PC-9 (cell line): ENCODE results near the gene CAPN7. TPM values are rescaled to one million over a fixed set of nuclear protein-coding genes. Genes with fewer than 3 reads are reported as not detected.

Experiments used
- BruUV-seq: library from RNA; stranded (reverse); fragments of 400-500 nt; replicated peaks from 2 replicates; lab custom pipeline; 2021; lab: Mats Ljungman, UMichigan
- CTCF ChIA-PET: fragments of 300-600 bp; sonication (Branson Sonifier 250); formaldehyde crosslinking; loops from one replicate; lab custom pipeline; 2022; ENCODE audit warnings: antibody characterized with exemption; lab: Charles Lee
- POLR2A ChIA-PET: fragments of 300-600 bp; sonication (Branson Sonifier 250); formaldehyde crosslinking; loops from one replicate; lab custom pipeline; 2022; ENCODE audit warnings: antibody characterized with exemption; ENCODE audit not compliant: unreplicated experiment; lab: Charles Lee
- DNase-seq, 2 experiments: peaks; one replicate each; pipeline versions ENCODE4 v3.0.0 to v3.0.0-alpha.2; 2015 to 2022; ENCODE audit warnings: mixed read lengths in 1 of 2
- H2AFZ ChIP-seq: fragments of 200-600 bp; sonication (generic); 2 replicates; pipeline ENCODE4 v1.8.1; 2017; ENCODE audit warnings: antibody characterized with exemption
- H3F3A ChIP-seq: fragments of 200-600 bp; sonication (generic); 2 replicates; pipeline ENCODE4 v1.8.1; 2017; ENCODE audit warnings: antibody characterized with exemption, mild to moderate bottlenecking, low read depth; ENCODE audit not compliant: insufficient read depth
- H3K27ac ChIP-seq: fragments of 200-600 bp; sonication (generic); 2 replicates; pipeline ENCODE4 v1.6.1; 2016; ENCODE audit warnings: mixed run types
- H3K27me3 ChIP-seq: fragments of 200-600 bp; sonication (generic); 2 replicates; pipeline ENCODE4 v1.6.1; 2016; ENCODE audit warnings: low read depth, mixed run types; ENCODE audit not compliant: insufficient read depth
- H3K36me3 ChIP-seq: fragments of 200-600 bp; sonication (generic); 2 replicates; pipeline ENCODE4 v1.6.1; 2016; ENCODE audit warnings: low read depth, mixed run types
- H3K4me1 ChIP-seq: fragments of 200-600 bp; sonication (generic); replicated peaks from 2 replicates; pipeline ENCODE4 v1.6.1; 2016; ENCODE audit warnings: mixed run types; ENCODE audit not compliant: insufficient read depth
- H3K4me2 ChIP-seq: fragments of 200-600 bp; sonication (generic); 2 replicates; pipeline ENCODE4 v1.6.1; 2017; ENCODE audit warnings: mixed run types
- H3K4me3 ChIP-seq: fragments of 200-600 bp; sonication (generic); 2 replicates; pipeline ENCODE4 v1.6.1; 2016; ENCODE audit warnings: mixed run types
- H3K79me2 ChIP-seq: fragments of 200-600 bp; sonication (generic); 2 replicates; pipeline ENCODE4 v1.6.1; 2017; ENCODE audit warnings: low read depth, mixed run types
- H3K9me2 ChIP-seq: fragments of 200-600 bp; sonication (generic); 2 replicates; pipeline ENCODE4 v1.8.1; 2017; ENCODE audit warnings: mild to moderate bottlenecking; ENCODE audit not compliant: insufficient read depth
- H3K9me3 ChIP-seq: fragments of 200-600 bp; sonication (generic); 2 replicates; pipeline ENCODE4 v1.8.1; 2016; ENCODE audit warnings: low read depth; ENCODE audit not compliant: insufficient read depth
- H4K20me1 ChIP-seq: fragments of 200-600 bp; sonication (generic); 2 replicates; pipeline ENCODE4 v1.8.1; 2017; ENCODE audit not compliant: insufficient read depth
- EZH2 ChIP-seq: fragments of 200-600 bp; sonication (generic); IDR thresholded peaks from 2 replicates; pipeline ENCODE4 v1.8.0; 2017; ENCODE audit warnings: antibody characterized with exemption, low read depth
- intact Hi-C: fragments of 100-400 bp; cut with micrococcal nuclease; formaldehyde crosslinking; loops from one replicate; pipeline ENCODE4 v1.10.0; 2022; ENCODE audit not compliant: unreplicated experiment
- total RNA-seq: library from RNA; stranded (reverse); gene quantifications from 2 replicates; pipeline ENCODE4 v1.2.3, GENCODE V29; 2021
- TF ChIP-seq, protein P1 (sequence below): fragments of 200-600 bp; sonication (generic); conservative IDR thresholded peaks from 2 replicates; pipeline ENCODE4 v1.6.1; 2017; ENCODE audit warnings: mixed run types, antibody characterized with exemption, mild to moderate bottlenecking, moderate library complexity

Gene CAPN7
- total RNA-seq, 1 experiment from 2014 or later = 28.5 TPM

DNA sequence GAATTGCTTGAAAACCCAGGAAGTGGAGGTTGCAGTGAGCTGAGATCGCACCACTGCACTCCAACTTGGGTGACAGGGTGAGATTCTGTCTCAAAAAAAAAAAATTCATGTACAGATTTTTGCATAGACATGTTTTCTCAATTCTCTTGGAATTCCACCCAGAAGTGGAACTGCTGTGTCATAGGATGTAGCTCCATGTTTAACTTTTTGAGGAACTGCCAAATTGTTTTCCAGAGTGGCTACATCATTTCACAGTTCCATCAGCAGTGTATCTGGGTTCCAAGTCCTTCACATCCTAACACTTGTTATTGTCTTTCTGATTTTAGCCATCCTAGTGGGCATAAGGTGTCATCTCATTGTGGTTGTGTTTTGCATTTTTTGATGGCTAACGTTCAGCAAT lies 9.9 kb downstream of the CAPN7 start:
- intact Hi-C loops = no loop called here
- no peaks in the 10 kb centered on the region for H3K9me2 ChIP-seq

DNA sequence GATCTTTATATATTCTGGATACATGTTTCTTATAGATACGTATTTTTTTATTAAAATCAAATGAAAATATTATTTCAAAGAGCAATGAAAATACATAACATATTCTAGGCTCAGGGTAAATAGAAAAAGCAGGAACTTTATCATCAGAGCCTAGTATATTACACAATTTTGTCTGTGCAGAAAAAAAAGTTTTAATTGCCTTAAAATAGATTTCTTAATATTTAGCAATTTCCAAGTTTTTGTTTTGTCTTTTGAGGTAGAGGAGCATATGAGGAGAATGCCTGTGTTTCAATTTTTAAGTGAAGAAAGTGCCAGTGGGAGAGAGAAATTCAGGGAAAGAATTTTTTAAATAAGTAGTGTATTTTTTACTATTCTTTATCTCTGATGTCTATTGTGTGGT lies 10.5 kb downstream of the CAPN7 start:
- Histone ChIP-seq H3F3A (no peaks in the 10 kb centered on the region), H3K4me2 (no peak overlapping the region), H3K79me2 (no peaks in the 10 kb centered on the region), H3K4me1 (no peaks in the 10 kb centered on the region), H3K27ac (no peak overlapping the region), H3K9me2 (no peaks in the 10 kb centered on the region), H4K20me1 (0 out of 2 replicates have a peak, but pooled peaks cover 5% of the 10 kb centered on the region), H3K27me3 (no peaks in the 10 kb centered on the region), H3K9me3 (no peaks in the 10 kb centered on the region), H2AFZ (no peak overlapping the region), H3K36me3 (peaks cover 41% of the 10 kb centered on the region), H3K4me3 (no peak overlapping the region)
- no TSS peak for BruUV-seq
- POLR2A ChIA-PET = no interaction called here
- intact Hi-C loops = no loop called here
- CTCF ChIA-PET = no interaction called here
- no peak for DNase-seq
- TF ChIP-seq, protein P1, sequence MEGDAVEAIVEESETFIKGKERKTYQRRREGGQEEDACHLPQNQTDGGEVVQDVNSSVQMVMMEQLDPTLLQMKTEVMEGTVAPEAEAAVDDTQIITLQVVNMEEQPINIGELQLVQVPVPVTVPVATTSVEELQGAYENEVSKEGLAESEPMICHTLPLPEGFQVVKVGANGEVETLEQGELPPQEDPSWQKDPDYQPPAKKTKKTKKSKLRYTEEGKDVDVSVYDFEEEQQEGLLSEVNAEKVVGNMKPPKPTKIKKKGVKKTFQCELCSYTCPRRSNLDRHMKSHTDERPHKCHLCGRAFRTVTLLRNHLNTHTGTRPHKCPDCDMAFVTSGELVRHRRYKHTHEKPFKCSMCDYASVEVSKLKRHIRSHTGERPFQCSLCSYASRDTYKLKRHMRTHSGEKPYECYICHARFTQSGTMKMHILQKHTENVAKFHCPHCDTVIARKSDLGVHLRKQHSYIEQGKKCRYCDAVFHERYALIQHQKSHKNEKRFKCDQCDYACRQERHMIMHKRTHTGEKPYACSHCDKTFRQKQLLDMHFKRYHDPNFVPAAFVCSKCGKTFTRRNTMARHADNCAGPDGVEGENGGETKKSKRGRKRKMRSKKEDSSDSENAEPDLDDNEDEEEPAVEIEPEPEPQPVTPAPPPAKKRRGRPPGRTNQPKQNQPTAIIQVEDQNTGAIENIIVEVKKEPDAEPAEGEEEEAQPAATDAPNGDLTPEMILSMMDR = no peak
- TF ChIP-seq EZH2 = no peak

More for the DNA sequence above, 9.9 kb downstream of the CAPN7 start:
- no peak overlapping the region for H3K4me3 ChIP-seq
- no peak overlapping the region for H3K4me2 ChIP-seq
- H3F3A ChIP-seq = no peaks in the 10 kb centered on the region
- no peak overlapping the region for H2AFZ ChIP-seq
- TF ChIP-seq, protein P1 = no peak
- no peak for TF ChIP-seq EZH2
- no peak overlapping the region for H3K27ac ChIP-seq
- BruUV-seq = no TSS peak
- 0 out of 2 replicates have a peak, but pooled peaks cover 1% of the 10 kb centered on the region for H3K79me2 ChIP-seq
- CTCF ChIA-PET = no interaction called here
- no peaks in the 10 kb centered on the region for H3K4me1 ChIP-seq
- no peak for DNase-seq
- H3K9me3 ChIP-seq = no peaks in the 10 kb centered on the region
- peaks cover 8% of the 10 kb centered on the region; the same call in 1 of the 2 replicates for H4K20me1 ChIP-seq
- no peaks in the 10 kb centered on the region for H3K27me3 ChIP-seq
- POLR2A ChIA-PET = no interaction called here
- peaks cover 39% of the 10 kb centered on the region for H3K36me3 ChIP-seq

DNA sequence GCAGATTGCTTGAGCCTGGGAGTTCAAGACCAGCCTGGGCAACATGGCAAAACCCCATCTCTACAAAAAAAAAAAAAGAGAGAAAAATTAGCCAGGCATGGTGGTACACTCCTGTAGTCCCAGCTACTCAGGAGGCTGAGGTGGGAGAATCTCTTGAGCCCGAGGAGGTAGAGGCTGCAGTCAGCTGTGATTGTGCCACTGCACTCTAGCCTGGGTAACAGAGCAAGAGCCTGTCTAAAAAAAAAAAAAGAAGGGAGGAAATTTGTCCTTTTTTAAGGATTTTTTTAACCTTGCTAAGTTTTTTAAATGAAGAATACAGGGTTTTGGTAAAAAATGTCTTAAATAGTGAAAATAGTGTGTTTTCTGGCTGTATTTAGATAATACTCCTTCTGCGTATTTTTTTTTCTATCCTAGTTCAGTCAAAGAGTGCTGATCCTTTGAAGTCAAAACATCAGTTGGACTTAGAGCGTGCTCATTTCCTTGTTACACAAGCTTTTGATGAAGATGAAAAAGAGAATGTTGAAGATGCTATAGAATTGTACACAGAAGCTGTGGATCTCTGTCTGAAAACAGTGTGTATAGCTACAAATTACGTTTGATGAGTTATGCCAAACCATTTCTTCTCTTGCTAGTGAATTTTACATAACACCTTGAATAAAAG lies 11.1 kb downstream of the CAPN7 start:
- Histone ChIP-seq H3K79me2 (no peaks in the 10 kb centered on the region), H3K36me3 (peaks cover 43% of the 10 kb centered on the region), H3F3A (no peaks in the 10 kb centered on the region), H3K4me2 (no peak overlapping the region), H3K4me1 (no peaks in the 10 kb centered on the region), H3K4me3 (no peak overlapping the region), H4K20me1 (0 out of 2 replicates have a peak, but pooled peaks cover 5% of the 10 kb centered on the region), H2AFZ (no peak overlapping the region), H3K9me3 (no peaks in the 10 kb centered on the region), H3K9me2 (no peaks in the 10 kb centered on the region), H3K27me3 (no peaks in the 10 kb centered on the region), H3K27ac (no peak overlapping the region)
- no peak for TF ChIP-seq EZH2
- TF ChIP-seq, protein P1 = no peak
- POLR2A ChIA-PET = no interaction called here
- no TSS peak for BruUV-seq
- intact Hi-C loops = no loop called here
- CTCF ChIA-PET = no interaction called here
- DNase-seq = no peak
